Activated effector memory CD4-positive, alpha-beta T cell treated with Interleukin-2 at 50 U/mL for 16 hours (primary cell): ENCODE data around the gene MFRP.

Experiments used
- DNase-seq: peaks from one replicate; pipeline ENCODE4 v3.0.0-alpha.2; 2020

MFRP gene

GRCh38 chr11:119355091-119355843 is 8.8 kb upstream of the MFRP start:
- DNase-seq = no peak

GRCh38 chr11:119352857-119353260 is 6.4 kb upstream of the MFRP start:
- no peak for DNase-seq

GRCh38 chr11:119351232-119351631 is 4.7 kb upstream of the MFRP start:
- no peak for DNase-seq

GRCh38 chr11:119350302-119350701 is 3.8 kb upstream of the MFRP start:
- DNase-seq = no peak

GRCh38 chr11:119347940-119348605 is 1.6 kb upstream of the MFRP start:
- no peak for DNase-seq

- no peak for DNase-seq
Observed at GRCh38 chr11:119347242-119347641, 737 bp upstream of the MFRP start.

- no peak for DNase-seq
Observed at GRCh38 chr11:119345685-119346084, 820 bp downstream of the MFRP start.

- DNase-seq = no peak
Observed at GRCh38 chr11:119344291-119345010, 2.1 kb downstream of the MFRP start.

- DNase-seq = no peak
Observed at GRCh38 chr11:119343726-119344125, 2.8 kb downstream of the MFRP start.

- no peak for DNase-seq
Observed at GRCh38 chr11:119342362-119343130, 4.0 kb downstream of the MFRP start.

GRCh38 chr11:119342023-119342300 is 4.5 kb downstream of the MFRP start:
- DNase-seq = no peak

- no peak for DNase-seq
Observed at GRCh38 chr11:119341222-119342022, 5.1 kb downstream of the MFRP start.

- DNase-seq = no peak
Observed at GRCh38 chr11:119340335-119341221, 5.9 kb downstream of the MFRP start, which contains the start of gene C1QTNF5. C1QTNF5 (minus strand) TSS chr11:119340883; CDS start chr11:119340397, 486 bp downstream.

GRCh38 chr11:119339589-119340334 is 6.7 kb downstream of the MFRP start:
- DNase-seq = no peak

GRCh38 chr11:119338965-119339588 is 7.4 kb downstream of the MFRP start:
- DNase-seq = no peak

- peak; percentile 47 for DNase-seq
Observed at GRCh38 chr11:119338318-119338890, 8.1 kb downstream of the MFRP start.

GRCh38 chr11:119337581-119338317 is 8.8 kb downstream of the MFRP start:
- no peak for DNase-seq

GRCh38 chr11:119336744-119337469 is 9.6 kb downstream of the MFRP start:
- no peak for DNase-seq
